K562 (cell line): ENCODE data around the gene GLB1L3. TPM values are rescaled to one million over a fixed set of nuclear protein-coding genes. Genes with fewer than 3 reads are reported as not detected.

Experiments used
- ATAC-seq: fragments of 200-7000 bp; cut with Tn5 transposase; 3 replicates; pipeline ENCODE4 v1.9.1; 2020; ENCODE audit warnings: moderate library complexity
- BruUV-seq: library from RNA; stranded (reverse); fragments of 400-500 nt; replicated peaks from 2 replicates; lab custom pipeline; 2021; lab: Mats Ljungman, UMichigan
- CTCF ChIA-PET: fragments of 300-600 bp; formaldehyde crosslinking; extraction: SDS; loops from one replicate; lab custom pipeline; 2021; ENCODE audit warnings: low intra/inter-chr PET ratio; lab: Yijun Ruan, JAX
- POLR2A ChIA-PET: fragments of 300-600, 350-650 bp; sonication (Branson Sonifier 250); formaldehyde crosslinking; extraction: SDS; loops from one replicate; lab custom pipeline; 2021; ENCODE audit warnings: antibody characterized with exemption, inconsistent platforms; lab: Yijun Ruan, JAX
- DNase-seq, 4 experiments: peaks; one replicate each; pipeline versions ENCODE4 v3.0.0 to v3.0.0-alpha.2; 2011 to 2018; ENCODE audit warnings: low spot score in 3 of 4, mixed read lengths in 3 of 4; ENCODE audit errors: extremely low read depth in 1 of 4
- FAIRE-seq: peaks from 2 replicates; lab custom pipeline; 2011; peaks lifted over from hg19 to GRCh38; lab: Jason Lieb, UNC
- H2AFZ ChIP-seq: 2 replicates; pipeline ENCODE4 v1.6.0; 2011; ENCODE audit warnings: low read depth, low read length, control low read depth, inconsistent platforms
- H3K27ac ChIP-seq: fragments of 200-600 bp; 3 replicates; pipeline ENCODE4 v1.8.0; 2011; ENCODE audit warnings: low read depth, mild to moderate bottlenecking, control low read depth, inconsistent platforms, low read length, moderate library complexity, mixed read lengths; ENCODE audit errors: extremely low read depth
- H3K27me3 ChIP-seq, 2 experiments: fragments of 300-600 bp in 1 of 2; 2 replicates in 1 of 2; 3 replicates in 1 of 2; pipeline versions ENCODE4 v1.6.0 to v1.8.0; 2011; ENCODE audit warnings: inconsistent platforms in 2 of 2, low read length in 2 of 2, mild to moderate bottlenecking in 1 of 2, mixed read lengths in 1 of 2, moderate library complexity in 1 of 2; ENCODE audit not compliant: control insufficient read depth in 2 of 2, insufficient read depth in 2 of 2
- H3K36me3 ChIP-seq: fragments of 300-600 bp; 3 replicates; pipeline ENCODE4 v1.8.0; 2011; ENCODE audit warnings: mild to moderate bottlenecking, low read length, inconsistent platforms; ENCODE audit not compliant: control insufficient read depth, insufficient read depth
- H3K4me1 ChIP-seq, 2 experiments: fragments of 200-600 bp in 1 of 2; replicated peaks in 1 of 2; 2 replicates in 1 of 2; 3 replicates in 1 of 2; pipeline versions ENCODE4 v1.5.1 to v1.8.0; 2011; ENCODE audit warnings: inconsistent platforms in 2 of 2, low read length in 2 of 2, mild to moderate bottlenecking in 1 of 2, mixed read lengths in 1 of 2, moderate library complexity in 1 of 2; ENCODE audit not compliant: control insufficient read depth in 2 of 2, insufficient read depth in 2 of 2
- H3K4me2 ChIP-seq: 2 replicates; pipeline ENCODE4 v1.6.1; 2011; ENCODE audit warnings: low read length, control low read depth, inconsistent platforms, mixed read lengths; ENCODE audit not compliant: insufficient read depth
- H3K4me3 ChIP-seq: fragments of 200-600 bp; sonication (generic), shearing (Covaris generic); 2 replicates; pipeline ENCODE4 v1.5.1; 2016; ENCODE audit warnings: control low read depth, inconsistent platforms
- H3K79me2 ChIP-seq: fragments of 200-600 bp; 3 replicates; pipeline ENCODE4 v1.8.0; 2011; ENCODE audit warnings: low read length, inconsistent platforms; ENCODE audit not compliant: control insufficient read depth, insufficient read depth
- H3K9ac ChIP-seq, 2 experiments: 2 replicates each; pipeline versions ENCODE4 v1.6.0 to v1.6.1; 2011; ENCODE audit warnings: low read depth in 2 of 2, low read length in 2 of 2, control low read depth in 1 of 2, inconsistent platforms in 1 of 2, mild to moderate bottlenecking in 1 of 2, mixed read lengths in 1 of 2; ENCODE audit not compliant: insufficient read depth in 1 of 2
- H3K9me1 ChIP-seq: one replicate; pipeline ENCODE4 v1.6.0; 2011; ENCODE audit warnings: inconsistent platforms, mild to moderate bottlenecking, low read length, moderate library complexity; ENCODE audit not compliant: control insufficient read depth, insufficient read depth
- H3K9me3 ChIP-seq: replicated peaks from 2 replicates; pipeline ENCODE4 v1.5.1; 2011; ENCODE audit warnings: low read depth, low read length, inconsistent platforms; ENCODE audit not compliant: control insufficient read depth, insufficient read depth
- H4K20me1 ChIP-seq: replicated peaks from 2 replicates; pipeline ENCODE4 v1.6.1; 2011; ENCODE audit warnings: low read length, inconsistent platforms, mixed read lengths; ENCODE audit not compliant: control insufficient read depth, insufficient read depth
- CREBBP ChIP-seq: IDR thresholded peaks from one replicate; pipeline ENCODE4 v1.6.1; 2012; ENCODE audit warnings: low read depth, mild to moderate bottlenecking, control low read depth, inconsistent platforms, low read length
- CREM ChIP-seq: IDR thresholded peaks from 2 replicates; pipeline ENCODE4 v1.6.1; 2014; ENCODE audit warnings: antibody characterized with exemption, low read depth
- ELK1 ChIP-seq: sonication (generic); formaldehyde crosslinking; IDR thresholded peaks from 2 replicates; pipeline ENCODE4 v1.8.1; 2022; ENCODE audit warnings: missing genetic modification reagents
- GATA2 ChIP-seq: sonication (generic); formaldehyde crosslinking; IDR thresholded peaks from 2 replicates; pipeline ENCODE4 v1.4.0; 2020; ENCODE audit warnings: mild to moderate bottlenecking, missing genetic modification reagents
- GTF2F1 ChIP-seq: IDR thresholded peaks from 2 replicates; pipeline ENCODE4 v1.6.1; 2011; ENCODE audit warnings: low read depth, low read length, improper control_type of control experiment
- L3MBTL2 ChIP-seq: fragments of 450-650 bp; IDR thresholded peaks from 2 replicates; pipeline ENCODE4 v1.6.1; 2016; ENCODE audit warnings: mild to moderate bottlenecking, moderate library complexity
- NFXL1 ChIP-seq: fragments of 450-650 bp; formaldehyde crosslinking; IDR thresholded peaks from 2 replicates; pipeline ENCODE4 v1.4.0; 2021; ENCODE audit warnings: mild to moderate bottlenecking
- OTX1 ChIP-seq: fragments of 450-650 bp; formaldehyde crosslinking; IDR thresholded peaks from 2 replicates; pipeline ENCODE4 v1.4.0; 2022; ENCODE audit warnings: mild to moderate bottlenecking
- RBM17 ChIP-seq: fragments of 200-400 bp; formaldehyde crosslinking; IDR thresholded peaks from 2 replicates; pipeline ENCODE4 v1.6.1; 2017; ENCODE audit warnings: low read depth, mild to moderate bottlenecking, low read length, borderline replicate concordance
- ZNF184 ChIP-seq: sonication (generic); formaldehyde crosslinking; IDR thresholded peaks from 2 replicates; pipeline ENCODE4 v1.5.0; 2020; ENCODE audit warnings: missing genetic modification reagents
- ZNF561 ChIP-seq: fragments of 450-650 bp; formaldehyde crosslinking; conservative IDR thresholded peaks from 2 replicates; pipeline ENCODE4 v1.4.0; 2020; ENCODE audit warnings: mild to moderate bottlenecking, moderate library complexity
- WGBS: fragments of 100-300 bp; shearing (Covaris generic); methylation state at CpG from one replicate; pipeline ENCODE4 v1.1.6; 2016; ENCODE audit warnings: low coverage, mixed read lengths; ENCODE audit not compliant: insufficient coverage; ENCODE audit errors: missing lambda C conversion rate; 5-methylcytosine and 5-hydroxymethylcytosine counted together
- in situ Hi-C: fragments of 300-500 bp; cut with MboI; formaldehyde crosslinking; loops from 4 replicates; pipeline ENCODE4 v1.15.0; 2018; ENCODE audit warnings: inconsistent platforms, mixed read lengths
- intact Hi-C: fragments of 100-400 bp; cut with micrococcal nuclease; formaldehyde crosslinking; loops from 2 replicates; pipeline ENCODE4 v1.14.2; 2022
- polyA plus RNA-seq, 8 experiments: library from polyadenylated mRNA; depleted of rRNA in 4 of 8; stranded (reverse) in 5 of 8; unstranded in 3 of 8; fragments of >200 nt; fragmentation: Nextera tagmentation in 2 of 8; fragmentation: Illumina TruSeq in 1 of 8; extraction: Ambion mirVana in 2 of 8; extraction: Trizol in 1 of 8; gene quantifications; 2 replicates each; pipeline versions ENCODE4 v1.2.1 to v1.2.3, GENCODE V29; 2011 to 2014; ENCODE audit warnings: inconsistent platforms in 1 of 8, missing spikeins in 1 of 8
- total RNA-seq, 7 experiments: library from RNA; depleted of rRNA in 6 of 7; stranded (reverse); fragments of >200 nt in 6 of 7; fragmentation: Illumina TruSeq in 2 of 7; extraction: Trizol in 2 of 7; gene quantifications; 2 replicates each; pipeline versions ENCODE4 v1.2.1 to v1.2.3, GENCODE V29; 2011 to 2021; ENCODE audit warnings: low replicate concordance in 1 of 7

GLB1L3 gene
- total and polyA plus RNA-seq, 9 of the 15 experiments (the other 6 are each of a cell fraction or from before 2014, with no cell fraction given) = 0.18 to 3.3 (median 0.49) TPM

GRCh38 chr11:134367781-134368180, 91.6 kb downstream of the GLB1L3 start:
- in situ Hi-C loops (no loop called here), intact Hi-C loops (no loop called here)
- Histone ChIP-seq H3K27ac (no peak overlapping the region), H3K4me3 (no peak overlapping the region), H3K79me2 (no peaks in the 10 kb centered on the region), H3K36me3 (no peaks in the 10 kb centered on the region; the same call in 2 of the 3 replicates), H3K27me3 (no peaks in the 10 kb centered on the region), H2AFZ (no peak overlapping the region), H3K9me3 (no peaks in the 10 kb centered on the region), H3K9ac (no peak overlapping the region), H3K9me1 (peaks cover 4% of the 10 kb centered on the region), H3K4me2 (no peak overlapping the region), H4K20me1 (no peaks in the 10 kb centered on the region), H3K4me1 (peaks cover 0 to 3% of the 10 kb centered on the region in 2 experiments; a peak in 1 of 5 replicates)
- TF ChIP-seq GTF2F1 = no peak
- TF ChIP-seq OTX1 = no peak
- no peak for TF ChIP-seq CREM
- TF ChIP-seq ZNF561 (CRISPR knock-in tag) = no peak
- TF ChIP-seq NFXL1 (CRISPR knock-in tag) = no peak
- TF ChIP-seq CREBBP = no peak
- no peak for TF ChIP-seq ELK1 (CRISPR knock-in tag)
- TF ChIP-seq RBM17 = no peak
- no peak for TF ChIP-seq ZNF184 (CRISPR knock-in tag)
- no peak for TF ChIP-seq GATA2 (CRISPR knock-in tag)
- no peak for TF ChIP-seq L3MBTL2
- no peak for ATAC-seq
- 75% methylated on average over 14 of the region's 18 CpGs for WGBS
- ChIA-PET POLR2A (interaction anchor here (0.5 to 0.7 kb wide), 3 partner anchors 26 to 367 kb away, joined by 3 read pairs; no protein-coding TSS in a partner anchor), CTCF (no interaction called here)
- no peak for DNase-seq
- FAIRE-seq = no peak
- BruUV-seq = no TSS peak

Other genes with a start within 250 kb of the GLB1L3 start
- gene JAM3, start 207.3 kb upstream of the GLB1L3 start, total RNA-seq (2014; rRNA removed) = 0.36 and 0.53 TPM in 2 replicates
- 0.44 and 0.48 TPM in 2 replicates for gene JAM3, start 207.3 kb upstream of the GLB1L3 start, total RNA-seq (2014; rRNA removed; fragmentation: Illumina TruSeq; extraction: Trizol)
- gene JAM3, start 207.3 kb upstream of the GLB1L3 start, total RNA-seq (2015; rRNA removed; fragmentation: Illumina TruSeq; extraction: Trizol) = 0.19 and 0.22 TPM in 2 replicates
- gene JAM3, start 207.3 kb upstream of the GLB1L3 start, total RNA-seq (2021) = 0.40 and 1.1 TPM in 2 replicates
- 0.07 and 0.42 TPM in 2 replicates for gene JAM3, start 207.3 kb upstream of the GLB1L3 start, polyA plus RNA-seq (2011; rRNA removed)
- 0.30 and 0.47 TPM in 2 replicates for gene JAM3, start 207.3 kb upstream of the GLB1L3 start, polyA plus RNA-seq (2014; fragmentation: Illumina TruSeq; extraction: Trizol)
- under 1 TPM; 0.72 to 0.76 TPM for gene JAM3, start 207.3 kb upstream of the GLB1L3 start, polyA plus RNA-seq (2014; fragmentation: Nextera tagmentation; extraction: Ambion mirVana)
- gene JAM3, start 207.3 kb upstream of the GLB1L3 start, polyA plus RNA-seq (2014; rRNA removed) = 0.36 and 0.37 TPM in 2 replicates
- 44.7 and 63.0 TPM in 2 replicates for gene NCAPD3, start 52.4 kb upstream of the GLB1L3 start, total RNA-seq (2014; rRNA removed)
- 58.4 and 58.6 TPM in 2 replicates for gene NCAPD3, start 52.4 kb upstream of the GLB1L3 start, total RNA-seq (2014; rRNA removed; fragmentation: Illumina TruSeq; extraction: Trizol)
- gene NCAPD3, start 52.4 kb upstream of the GLB1L3 start, total RNA-seq (2015; rRNA removed; fragmentation: Illumina TruSeq; extraction: Trizol) = 59.1 and 61.1 TPM in 2 replicates
- gene NCAPD3, start 52.4 kb upstream of the GLB1L3 start, total RNA-seq (2021) = 76.4 and 76.5 TPM in 2 replicates
- gene NCAPD3, start 52.4 kb upstream of the GLB1L3 start, polyA plus RNA-seq (2011; rRNA removed) = 50.8 and 80.6 TPM in 2 replicates
- 60.4 and 68.3 TPM in 2 replicates for gene NCAPD3, start 52.4 kb upstream of the GLB1L3 start, polyA plus RNA-seq (2014; fragmentation: Illumina TruSeq; extraction: Trizol)
- 10 to 100 TPM; 23.6 to 39.8 TPM for gene NCAPD3, start 52.4 kb upstream of the GLB1L3 start, polyA plus RNA-seq (2014; fragmentation: Nextera tagmentation; extraction: Ambion mirVana)
- gene NCAPD3, start 52.4 kb upstream of the GLB1L3 start, polyA plus RNA-seq (2014; rRNA removed) = 57.8 and 61.7 TPM in 2 replicates
- gene VPS26B, start 51.7 kb upstream of the GLB1L3 start, total RNA-seq (2014; rRNA removed) = 25.0 and 33.0 TPM in 2 replicates
- gene VPS26B, start 51.7 kb upstream of the GLB1L3 start, total RNA-seq (2014; rRNA removed; fragmentation: Illumina TruSeq; extraction: Trizol) = 19.3 and 22.4 TPM in 2 replicates
- 26.8 and 27.4 TPM in 2 replicates for gene VPS26B, start 51.7 kb upstream of the GLB1L3 start, total RNA-seq (2015; rRNA removed; fragmentation: Illumina TruSeq; extraction: Trizol)
- gene VPS26B, start 51.7 kb upstream of the GLB1L3 start, total RNA-seq (2021) = 35.4 and 35.7 TPM in 2 replicates
- gene VPS26B, start 51.7 kb upstream of the GLB1L3 start, polyA plus RNA-seq (2011; rRNA removed) = 31.1 and 43.3 TPM in 2 replicates
- gene VPS26B, start 51.7 kb upstream of the GLB1L3 start, polyA plus RNA-seq (2014; fragmentation: Illumina TruSeq; extraction: Trizol) = 34.5 and 34.8 TPM in 2 replicates
- 1 to 10 TPM; 3.5 to 4.6 TPM for gene VPS26B, start 51.7 kb upstream of the GLB1L3 start, polyA plus RNA-seq (2014; fragmentation: Nextera tagmentation; extraction: Ambion mirVana)
- gene VPS26B, start 51.7 kb upstream of the GLB1L3 start, polyA plus RNA-seq (2014; rRNA removed) = 26.2 and 27.5 TPM in 2 replicates
- gene THYN1, start 23.0 kb upstream of the GLB1L3 start, total RNA-seq (2014; rRNA removed) = 68.3 and 79.8 TPM in 2 replicates
- gene THYN1, start 23.0 kb upstream of the GLB1L3 start, total RNA-seq (2014; rRNA removed; fragmentation: Illumina TruSeq; extraction: Trizol) = 104 and 113 TPM in 2 replicates
- gene THYN1, start 23.0 kb upstream of the GLB1L3 start, total RNA-seq (2015; rRNA removed; fragmentation: Illumina TruSeq; extraction: Trizol) = 103 and 106 TPM in 2 replicates
- gene THYN1, start 23.0 kb upstream of the GLB1L3 start, total RNA-seq (2021) = 54.9 and 56.2 TPM in 2 replicates
- 58.0 and 93.7 TPM in 2 replicates for gene THYN1, start 23.0 kb upstream of the GLB1L3 start, polyA plus RNA-seq (2011; rRNA removed)
- gene THYN1, start 23.0 kb upstream of the GLB1L3 start, polyA plus RNA-seq (2014; fragmentation: Illumina TruSeq; extraction: Trizol) = 100 and 124 TPM in 2 replicates
- gene THYN1, start 23.0 kb upstream of the GLB1L3 start, polyA plus RNA-seq (2014; fragmentation: Nextera tagmentation; extraction: Ambion mirVana) = 100 to 1,000 TPM; 229 to 279 TPM
- gene THYN1, start 23.0 kb upstream of the GLB1L3 start, polyA plus RNA-seq (2014; rRNA removed) = 80.1 and 80.4 TPM in 2 replicates
- 17.7 and 22.5 TPM in 2 replicates for gene ACAD8, start 22.8 kb upstream of the GLB1L3 start, total RNA-seq (2014; rRNA removed)
- 19.6 and 20.1 TPM in 2 replicates for gene ACAD8, start 22.8 kb upstream of the GLB1L3 start, total RNA-seq (2014; rRNA removed; fragmentation: Illumina TruSeq; extraction: Trizol)
- gene ACAD8, start 22.8 kb upstream of the GLB1L3 start, total RNA-seq (2015; rRNA removed; fragmentation: Illumina TruSeq; extraction: Trizol) = 16.3 and 18.1 TPM in 2 replicates
- 20.2 and 23.5 TPM in 2 replicates for gene ACAD8, start 22.8 kb upstream of the GLB1L3 start, total RNA-seq (2021)
- gene ACAD8, start 22.8 kb upstream of the GLB1L3 start, polyA plus RNA-seq (2011; rRNA removed) = 21.1 and 31.6 TPM in 2 replicates
- 17.8 and 20.7 TPM in 2 replicates for gene ACAD8, start 22.8 kb upstream of the GLB1L3 start, polyA plus RNA-seq (2014; fragmentation: Illumina TruSeq; extraction: Trizol)
- 10 to 100 TPM in 1 of 2 experiments, 1 to 10 TPM in 1; 6.5 to 11.5 TPM for gene ACAD8, start 22.8 kb upstream of the GLB1L3 start, polyA plus RNA-seq (2014; fragmentation: Nextera tagmentation; extraction: Ambion mirVana)
- 34.0 and 34.1 TPM in 2 replicates for gene ACAD8, start 22.8 kb upstream of the GLB1L3 start, polyA plus RNA-seq (2014; rRNA removed)
- 13.8 and 15.7 TPM in 2 replicates for gene GLB1L2, start 55.6 kb downstream of the GLB1L3 start, total RNA-seq (2014; rRNA removed)
- 9.5 and 10.4 TPM in 2 replicates for gene GLB1L2, start 55.6 kb downstream of the GLB1L3 start, total RNA-seq (2014; rRNA removed; fragmentation: Illumina TruSeq; extraction: Trizol)
- 10.0 and 10.9 TPM in 2 replicates for gene GLB1L2, start 55.6 kb downstream of the GLB1L3 start, total RNA-seq (2015; rRNA removed; fragmentation: Illumina TruSeq; extraction: Trizol)
- 15.4 and 16.8 TPM in 2 replicates for gene GLB1L2, start 55.6 kb downstream of the GLB1L3 start, total RNA-seq (2021)
- gene GLB1L2, start 55.6 kb downstream of the GLB1L3 start, polyA plus RNA-seq (2011; rRNA removed) = 20.8 and 21.4 TPM in 2 replicates
- 19.1 and 19.2 TPM in 2 replicates for gene GLB1L2, start 55.6 kb downstream of the GLB1L3 start, polyA plus RNA-seq (2014; fragmentation: Illumina TruSeq; extraction: Trizol)
- 1 to 10 TPM in 1 of 2 experiments, under 1 TPM in 1; 0.84 to 2.5 TPM for gene GLB1L2, start 55.6 kb downstream of the GLB1L3 start, polyA plus RNA-seq (2014; fragmentation: Nextera tagmentation; extraction: Ambion mirVana)
- 14.9 and 15.6 TPM in 2 replicates for gene GLB1L2, start 55.6 kb downstream of the GLB1L3 start, polyA plus RNA-seq (2014; rRNA removed)
- 0.18 and 0.45 TPM in 2 replicates for gene B3GAT1, start 135.9 kb downstream of the GLB1L3 start, total RNA-seq (2014; rRNA removed)
- 0.04 and 0.13 TPM in 2 replicates for gene B3GAT1, start 135.9 kb downstream of the GLB1L3 start, total RNA-seq (2014; rRNA removed; fragmentation: Illumina TruSeq; extraction: Trizol)
- gene B3GAT1, start 135.9 kb downstream of the GLB1L3 start, total RNA-seq (2015; rRNA removed; fragmentation: Illumina TruSeq; extraction: Trizol) = 0.11 and 0.15 TPM in 2 replicates
- gene B3GAT1, start 135.9 kb downstream of the GLB1L3 start, total RNA-seq (2021) = 0.42 and 0.53 TPM in 2 replicates
- gene B3GAT1, start 135.9 kb downstream of the GLB1L3 start, polyA plus RNA-seq (2011; rRNA removed) = 0.04 and 0.08 TPM in 2 replicates
- 0.22 and 0.33 TPM in 2 replicates for gene B3GAT1, start 135.9 kb downstream of the GLB1L3 start, polyA plus RNA-seq (2014; fragmentation: Illumina TruSeq; extraction: Trizol)
- gene B3GAT1, start 135.9 kb downstream of the GLB1L3 start, polyA plus RNA-seq (2014; fragmentation: Nextera tagmentation; extraction: Ambion mirVana) = under 1 TPM in 1 of 2 experiments, not detected in 1; 0.01 TPM
- gene B3GAT1, start 135.9 kb downstream of the GLB1L3 start, polyA plus RNA-seq (2014; rRNA removed) = 0.17 and 0.22 TPM in 2 replicates